PC-3 (cell line): ENCODE measurements around the gene TOP2B.

Experiments used
- EZH2 ChIP-seq: fragments of 300-600 bp; sonication (generic); IDR thresholded peaks from one replicate; pipeline ENCODE4 v1.6.1; 2017; ENCODE audit warnings: antibody characterized with exemption, mild to moderate bottlenecking, low read length; ENCODE audit not compliant: unreplicated experiment
- TF ChIP-seq, protein P1 (sequence below): fragments of 300-600 bp; sonication (generic); conservative IDR thresholded peaks from 2 replicates; pipeline ENCODE4 v1.5.1; 2017; ENCODE audit warnings: antibody characterized with exemption, low read depth, mild to moderate bottlenecking, low read length

DNA sequence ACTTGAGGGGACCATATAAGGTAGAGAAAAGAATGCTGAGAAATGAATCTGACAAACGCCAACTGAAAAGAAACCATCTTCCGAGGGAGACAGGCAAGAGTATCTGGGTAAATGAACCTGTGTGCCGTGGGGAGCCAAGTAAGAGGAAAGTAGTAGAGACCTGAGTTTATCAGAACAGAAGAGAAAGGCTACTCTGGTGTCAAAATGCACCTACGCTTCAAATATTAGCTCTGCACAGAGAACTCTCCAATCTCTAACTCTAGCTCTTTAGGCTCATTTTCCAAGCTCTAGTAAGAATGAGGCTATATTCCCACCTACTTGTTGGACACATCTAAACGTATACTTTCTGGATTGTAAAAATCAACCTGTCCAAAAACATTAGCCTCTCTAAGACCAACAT is 53.5 kb downstream of the TOP2B start:
- no peak for TF ChIP-seq EZH2
- TF ChIP-seq, protein P1, sequence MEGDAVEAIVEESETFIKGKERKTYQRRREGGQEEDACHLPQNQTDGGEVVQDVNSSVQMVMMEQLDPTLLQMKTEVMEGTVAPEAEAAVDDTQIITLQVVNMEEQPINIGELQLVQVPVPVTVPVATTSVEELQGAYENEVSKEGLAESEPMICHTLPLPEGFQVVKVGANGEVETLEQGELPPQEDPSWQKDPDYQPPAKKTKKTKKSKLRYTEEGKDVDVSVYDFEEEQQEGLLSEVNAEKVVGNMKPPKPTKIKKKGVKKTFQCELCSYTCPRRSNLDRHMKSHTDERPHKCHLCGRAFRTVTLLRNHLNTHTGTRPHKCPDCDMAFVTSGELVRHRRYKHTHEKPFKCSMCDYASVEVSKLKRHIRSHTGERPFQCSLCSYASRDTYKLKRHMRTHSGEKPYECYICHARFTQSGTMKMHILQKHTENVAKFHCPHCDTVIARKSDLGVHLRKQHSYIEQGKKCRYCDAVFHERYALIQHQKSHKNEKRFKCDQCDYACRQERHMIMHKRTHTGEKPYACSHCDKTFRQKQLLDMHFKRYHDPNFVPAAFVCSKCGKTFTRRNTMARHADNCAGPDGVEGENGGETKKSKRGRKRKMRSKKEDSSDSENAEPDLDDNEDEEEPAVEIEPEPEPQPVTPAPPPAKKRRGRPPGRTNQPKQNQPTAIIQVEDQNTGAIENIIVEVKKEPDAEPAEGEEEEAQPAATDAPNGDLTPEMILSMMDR, result no peak
